HG02884 (cell line): ENCODE results near the gene LRRC75A.
"Not testable (repeated sequence)": the region's sequence is repeated elsewhere in the genome, so short reads cannot be mapped to it uniquely, and the experiment has no call there.

Experiments used
- ATAC-seq: cut with Tn5 transposase; IDR thresholded peaks from one replicate; pipeline ENCODE4 v1.9.1; 2021; ENCODE audit warnings: mild to moderate bottlenecking, moderate library complexity; ENCODE audit not compliant: unreplicated experiment

Gene LRRC75A

DNA sequence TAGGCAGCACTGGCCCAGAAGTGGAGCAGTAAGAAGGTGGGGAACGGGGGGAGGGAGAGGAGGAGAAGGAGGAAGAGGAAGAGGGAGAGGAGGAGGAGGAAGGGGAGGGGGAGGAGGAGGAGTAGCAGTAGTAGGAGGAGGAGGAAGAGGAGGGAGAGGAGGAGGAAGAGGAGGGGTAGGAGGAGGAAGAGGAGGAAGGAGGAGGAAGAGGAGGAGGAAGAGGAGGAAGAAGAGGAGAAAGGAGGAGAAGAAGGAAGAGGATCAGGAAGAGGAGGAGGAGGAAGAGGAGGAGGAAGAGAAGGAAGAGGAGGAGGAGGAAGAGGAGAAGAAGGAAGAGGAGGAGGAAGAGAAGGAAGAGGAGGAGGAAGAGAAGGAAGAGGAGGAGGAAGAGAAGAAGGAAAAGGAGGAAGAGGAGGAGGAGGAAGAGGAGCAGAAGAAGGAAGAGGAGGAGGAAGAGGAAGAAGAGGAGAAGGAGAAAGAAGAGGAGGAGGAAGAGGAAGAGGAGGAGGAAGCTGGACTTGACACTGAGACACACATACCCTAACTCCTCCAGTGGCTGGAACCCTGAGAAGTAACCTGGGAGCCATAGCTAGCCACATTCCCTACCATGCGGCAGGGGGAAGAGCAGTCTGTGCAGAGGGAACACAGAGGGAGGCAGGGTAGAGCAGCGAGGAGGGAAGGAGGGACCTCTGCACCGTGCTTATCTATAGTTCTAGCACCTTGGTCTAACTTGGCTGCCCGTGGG lies 35.8 kb downstream of the LRRC75A start:
- ATAC-seq: no peak

DNA sequence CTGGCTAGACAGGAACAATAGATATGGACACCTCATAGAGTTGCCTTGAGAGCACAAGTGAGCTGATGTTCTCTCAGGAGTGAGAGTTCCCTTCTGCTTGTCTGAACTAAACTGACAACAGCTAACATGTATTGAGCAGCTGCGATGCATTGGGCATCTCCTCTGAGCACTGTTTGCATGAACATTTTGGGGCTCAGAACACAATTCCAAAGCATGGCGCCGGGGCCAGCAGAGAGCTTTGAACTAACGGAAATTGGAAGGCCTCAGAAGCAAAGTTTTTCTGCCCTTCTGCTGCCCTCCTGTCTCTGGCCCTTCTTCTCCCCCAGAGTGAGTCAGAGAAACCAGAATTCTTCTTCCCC lies 38.5 kb downstream of the LRRC75A start:
- ATAC-seq: no peak

- not testable (repeated sequence) for ATAC-seq
These were observed 39.7 kb downstream of the LRRC75A start for GRCh38 chr17:16452268-16452667.

GRCh38 chr17:16450028-16450427 lies 42.0 kb downstream of the LRRC75A start:
- no peak for ATAC-seq

GRCh38 chr17:16449121-16449570 lies 42.8 kb downstream of the LRRC75A start:
- ATAC-seq: no peak

- no peak for ATAC-seq
These were observed 43.5 kb downstream of the LRRC75A start for GRCh38 chr17:16448490-16448889.

DNA sequence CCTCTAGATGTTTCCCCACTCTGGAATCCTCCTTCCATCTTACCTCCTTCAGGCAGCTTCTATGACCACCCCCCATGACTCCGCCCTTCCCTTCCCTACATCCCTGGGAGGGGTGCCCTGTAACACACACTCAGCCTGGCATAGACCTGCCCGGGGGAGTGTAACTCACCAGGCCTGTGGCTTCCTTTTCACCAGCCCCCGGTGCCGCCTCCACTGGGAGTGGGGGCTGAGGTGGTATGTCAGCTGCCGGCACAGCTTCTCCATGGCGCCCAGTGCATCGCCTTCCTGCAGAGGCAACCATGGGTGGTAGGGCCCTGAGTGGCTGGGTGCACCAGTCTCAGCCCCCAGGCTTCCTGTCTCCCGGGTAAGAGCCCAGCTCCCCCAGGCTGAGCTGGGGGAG lies 44.3 kb downstream of the LRRC75A start:
- no peak for ATAC-seq

GRCh38 chr17:16446338-16446983 lies 45.5 kb downstream of the LRRC75A start:
- ATAC-seq: no peak

DNA sequence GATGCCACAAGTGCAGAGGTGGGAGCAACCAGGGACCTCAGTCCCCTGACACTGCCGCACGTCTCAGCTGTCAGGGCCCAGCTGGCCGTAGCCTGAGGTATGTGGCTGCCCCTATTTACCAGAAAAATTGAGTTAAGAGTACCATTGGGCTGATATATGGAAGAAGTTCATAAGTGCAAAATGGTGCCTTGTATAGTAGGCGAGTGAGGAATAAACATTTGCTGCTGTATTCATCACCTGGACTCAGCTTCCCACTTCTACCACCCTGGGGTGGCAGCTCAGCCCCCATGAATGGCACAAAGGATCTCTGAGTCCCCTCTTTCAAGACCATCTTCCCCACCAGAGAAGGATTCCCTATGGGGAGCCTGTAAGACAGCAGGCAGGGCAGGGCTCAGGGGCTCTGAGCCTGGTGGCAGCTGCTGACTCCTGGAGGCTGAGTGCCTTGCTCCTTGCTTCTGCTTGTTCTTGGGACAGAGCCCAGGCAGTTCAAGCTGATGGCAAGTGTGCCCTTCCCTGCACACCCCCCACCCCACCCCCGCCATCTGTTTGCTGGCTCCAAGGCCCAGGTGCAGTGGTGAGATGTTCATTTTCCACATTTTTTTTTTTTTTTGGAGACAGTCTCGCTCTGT lies 47.6 kb downstream of the LRRC75A start:
- no peak for ATAC-seq

DNA sequence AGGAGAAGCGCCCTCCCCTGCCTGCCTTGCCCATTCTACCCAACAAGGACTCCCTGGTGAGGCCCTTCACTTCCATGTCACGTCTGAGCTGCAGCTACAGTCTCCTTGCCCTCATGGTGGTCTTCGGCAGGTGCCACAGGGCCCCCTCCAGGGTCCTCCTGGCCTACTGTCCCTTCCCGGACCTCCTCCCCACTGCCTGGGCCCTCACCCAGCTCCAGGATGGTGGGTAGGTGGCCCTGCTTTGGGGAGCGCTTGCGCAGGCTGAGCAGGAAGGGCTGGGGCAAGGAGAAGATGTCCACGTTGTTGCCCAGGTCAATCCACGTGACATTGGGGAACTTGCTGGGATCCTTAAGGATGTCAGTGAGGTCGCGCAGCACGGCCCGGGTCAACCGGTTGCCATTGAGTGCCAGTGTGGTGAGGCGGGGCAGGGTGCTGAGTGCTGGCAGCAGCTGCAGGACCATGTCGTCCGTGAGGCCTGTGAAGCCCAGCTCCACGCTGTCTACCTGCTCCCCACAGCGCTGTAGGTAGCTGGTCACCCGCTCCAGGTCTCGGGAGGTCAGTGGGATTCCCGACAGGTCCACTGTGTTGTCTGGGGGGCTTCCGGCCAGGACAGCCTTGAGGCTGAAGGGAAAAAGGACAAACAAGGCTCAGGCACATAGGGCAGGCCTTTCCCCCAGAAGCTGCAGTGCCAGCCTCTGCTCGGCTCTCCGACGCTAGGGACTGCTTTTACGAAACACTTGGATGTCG lies 48.3 kb downstream of the LRRC75A start:
- no peak for ATAC-seq

DNA sequence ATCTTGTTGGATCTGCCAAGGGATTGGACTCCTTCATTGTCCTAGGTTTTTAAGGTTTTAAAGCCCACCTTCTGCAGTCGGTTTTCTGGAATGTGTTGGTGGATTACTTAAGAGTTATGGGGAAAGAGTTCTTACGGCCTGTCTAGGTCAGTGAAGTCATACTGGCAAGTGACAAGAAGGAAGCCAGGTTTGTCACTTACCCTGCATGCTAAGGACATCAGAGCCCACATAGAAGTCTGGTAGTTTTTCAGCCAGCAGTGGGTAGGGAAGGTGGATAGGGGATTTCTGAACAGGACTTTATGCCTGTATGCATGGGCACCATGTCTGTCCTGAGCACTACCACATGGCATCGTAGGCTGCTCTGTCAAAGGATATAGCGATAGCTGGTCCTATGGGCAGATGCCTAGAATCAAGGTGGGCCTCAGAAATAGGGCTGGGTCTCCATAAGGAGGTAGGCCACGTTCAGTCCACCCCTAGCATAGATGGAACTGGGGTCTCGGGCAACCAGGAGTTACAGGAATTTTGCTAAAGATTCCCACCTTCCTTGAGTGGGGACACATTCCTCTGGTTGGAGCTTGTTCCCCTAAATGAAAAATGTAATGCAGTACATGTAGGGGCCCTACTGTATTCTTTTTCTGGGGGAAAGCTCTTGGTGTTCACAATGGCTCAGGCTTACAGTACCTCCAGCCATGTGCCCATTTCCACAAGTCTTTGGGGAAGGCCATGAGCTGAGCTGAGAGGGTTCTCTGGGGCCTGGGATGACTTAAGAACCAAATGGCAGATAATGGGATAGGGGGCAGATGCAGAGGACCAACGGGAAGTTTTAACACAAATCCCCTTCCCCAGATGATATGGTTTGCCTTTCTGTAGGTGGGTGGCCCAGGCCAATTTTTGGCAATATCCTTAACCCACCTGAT lies 49.1 kb downstream of the LRRC75A start:
- ATAC-seq: no peak

GRCh38 chr17:16442141-16442540 lies 49.9 kb downstream of the LRRC75A start:
- no peak for ATAC-seq

DNA sequence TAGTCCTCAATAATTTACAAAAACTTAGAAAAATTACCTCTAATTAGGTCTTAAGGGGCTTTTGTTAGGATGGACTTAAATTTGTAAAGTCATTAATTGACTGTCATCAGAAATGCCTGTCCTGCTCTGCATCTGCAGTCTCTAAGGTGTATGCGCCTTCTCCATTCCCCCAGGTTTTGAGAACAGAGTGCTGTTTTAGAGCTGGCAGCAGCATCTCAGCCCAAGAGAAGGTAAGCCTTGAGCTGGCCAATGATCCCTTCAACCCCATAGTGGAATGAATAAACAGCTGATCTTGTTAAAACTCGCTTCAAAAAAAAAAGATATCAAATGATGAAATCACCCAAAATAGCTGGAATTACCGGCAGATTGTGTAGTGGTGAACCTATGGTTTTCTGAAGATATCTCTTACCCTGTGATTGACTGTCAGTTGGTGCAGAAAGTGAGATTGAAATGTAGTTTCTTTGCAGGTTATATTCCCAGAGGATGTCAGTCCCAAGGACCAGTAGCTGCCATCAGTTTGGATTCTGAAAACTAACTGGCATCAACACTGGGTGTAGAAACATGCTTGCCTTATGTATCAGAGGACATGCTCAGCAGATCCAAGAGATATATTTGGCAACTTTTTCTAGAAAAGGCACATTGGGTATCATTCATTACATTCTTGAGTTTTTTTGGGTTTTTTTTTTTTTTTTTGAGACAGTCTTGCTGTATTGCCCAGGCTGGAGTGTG lies 50.9 kb downstream of the LRRC75A start:
- ATAC-seq: no peak

DNA sequence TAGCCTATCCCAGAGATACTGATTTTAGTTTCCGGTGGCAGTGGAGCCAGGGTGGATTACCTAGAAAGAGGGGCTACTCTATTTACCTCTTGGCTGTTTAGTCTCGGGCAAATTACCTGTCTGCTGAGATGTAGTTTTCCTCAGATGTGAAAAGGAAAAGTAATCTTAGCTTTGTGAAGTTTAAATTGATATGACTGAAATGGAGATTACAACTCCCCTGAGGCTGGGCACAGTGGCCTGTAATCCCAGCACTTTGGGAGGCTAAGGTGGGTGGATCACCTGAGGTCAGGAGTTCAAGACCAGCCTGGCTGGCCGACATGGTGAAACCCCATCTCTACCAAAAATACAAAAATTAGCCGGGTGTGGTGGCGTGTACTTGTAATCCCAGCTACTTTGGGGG lies 51.6 kb downstream of the LRRC75A start:
- not testable (repeated sequence) for ATAC-seq

GRCh38 chr17:16439811-16440351 lies 52.1 kb downstream of the LRRC75A start:
- ATAC-seq: no peak

DNA sequence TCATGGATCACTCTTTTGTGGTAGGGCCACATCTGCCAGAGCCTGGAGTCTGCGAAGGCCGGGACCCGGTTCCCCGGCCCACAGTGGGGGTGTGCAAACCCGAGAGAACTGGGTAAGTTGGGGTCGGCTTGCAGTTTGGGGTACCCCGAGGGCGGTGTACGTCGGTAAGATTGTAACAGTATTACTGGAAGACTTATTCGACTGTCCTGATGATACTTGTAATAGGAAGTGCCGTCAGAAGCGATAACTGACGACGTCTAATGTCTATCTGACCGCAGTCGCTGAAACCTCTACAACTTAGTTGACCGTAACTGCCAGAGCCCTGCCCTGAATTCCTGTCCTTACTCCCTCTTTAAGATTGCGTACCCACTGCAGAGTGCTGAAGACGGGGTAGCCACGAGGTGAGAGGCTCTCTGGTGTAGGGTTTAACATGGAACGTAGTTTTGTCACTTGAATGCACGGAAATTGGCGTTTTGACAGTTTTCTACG lies 52.6 kb downstream of the LRRC75A start:
- no peak for ATAC-seq

- peak; percentile 72 for ATAC-seq
These were observed 53.3 kb downstream of the LRRC75A start for GRCh38 chr17:16438557-16439302.

- ATAC-seq: no peak
These were observed 53.8 kb downstream of the LRRC75A start for GRCh38 chr17:16438173-16438556.

DNA sequence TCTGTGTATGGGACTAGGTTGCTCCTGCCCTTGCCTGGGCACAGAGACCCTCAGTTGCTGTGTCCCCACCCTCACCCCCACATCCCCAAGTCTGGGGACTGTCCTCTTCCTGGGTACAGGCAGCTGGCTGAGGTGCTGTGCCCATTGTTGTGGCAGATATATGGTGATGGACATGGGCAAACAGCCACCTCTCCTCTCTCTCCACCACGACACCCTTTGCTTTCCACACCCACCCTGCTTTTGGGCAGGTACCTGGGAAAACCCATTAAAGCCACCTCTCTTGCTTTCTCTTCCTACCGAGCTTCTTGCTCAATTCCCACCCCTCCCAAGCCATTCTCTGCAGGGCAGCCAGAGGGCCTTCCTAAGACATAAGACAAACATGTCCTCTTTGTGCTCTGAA lies 54.9 kb downstream of the LRRC75A start:
- no peak for ATAC-seq
